HepG2 (cell line): ENCODE measurements around the gene SLC25A25. TPM values are rescaled to one million over a fixed set of nuclear protein-coding genes. Genes with fewer than 3 reads are reported as not detected.
A peak's percentile ranks its signal among the peaks of the same experiment; 100 is the strongest.

Experiments
- TAF15 ChIP-seq: fragments of 200-400 bp; formaldehyde crosslinking; IDR thresholded peaks from one replicate; pipeline ENCODE4 v1.6.1; 2018; ENCODE audit warnings: mild to moderate bottlenecking, low read depth, low read length; ENCODE audit not compliant: poor library complexity, severe bottlenecking
- ZBTB25 ChIP-seq: IDR thresholded peaks from 2 replicates; pipeline ENCODE4 v1.6.1; 2018; ENCODE audit warnings: missing genetic modification reagents
- ZFP37 ChIP-seq: sonication (generic); formaldehyde crosslinking; IDR thresholded peaks from 2 replicates; pipeline ENCODE4 v1.4.0; 2020; ENCODE audit warnings: missing genetic modification reagents, borderline replicate concordance
- ZNF142 ChIP-seq: sonication (generic); formaldehyde crosslinking; IDR thresholded peaks from 2 replicates; pipeline ENCODE4 v1.4.0; 2020; ENCODE audit warnings: missing genetic modification reagents
- ZNF281 ChIP-seq: sonication (generic); formaldehyde crosslinking; IDR thresholded peaks from 2 replicates; pipeline ENCODE4 v1.4.0; 2020; ENCODE audit warnings: missing genetic modification reagents, borderline replicate concordance
- ZNF318 ChIP-seq: sonication (generic); formaldehyde crosslinking; IDR thresholded peaks from 2 replicates; pipeline ENCODE4 v1.4.0; 2020; ENCODE audit warnings: mild to moderate bottlenecking, missing genetic modification reagents
- ZNF816 ChIP-seq: sonication (generic); formaldehyde crosslinking; IDR thresholded peaks from 2 replicates; pipeline ENCODE4 v1.8.0; 2022; ENCODE audit warnings: missing genetic modification reagents, mild to moderate bottlenecking, borderline replicate concordance
- ZSCAN9 ChIP-seq: IDR thresholded peaks from 2 replicates; pipeline ENCODE4 v1.6.1; 2016; ENCODE audit warnings: borderline replicate concordance
- polyA plus RNA-seq, 8 experiments: library from polyadenylated mRNA; depleted of rRNA in 3 of 8; stranded (reverse) in 7 of 8; unstranded in 1 of 8; fragments of >200 nt; fragmentation: Illumina TruSeq in 4 of 8; extraction: Trizol in 4 of 8; gene quantifications; 2 replicates each; pipeline versions ENCODE4 v1.2.1 to v1.2.3, GENCODE V29; 2011 to 2016; ENCODE audit warnings: low read depth in 4 of 8, missing spikeins in 1 of 8, mixed read lengths in 1 of 8; ENCODE audit not compliant: insufficient read depth in 1 of 8
- total RNA-seq, 5 experiments: library from RNA; depleted of rRNA; stranded (reverse); fragments of >200 nt; fragmentation: Illumina TruSeq; extraction: Trizol; gene quantifications; 2 replicates each; pipeline ENCODE4 v1.2.3, GENCODE V29; 2016; ENCODE audit warnings: low read depth in 1 of 5

SLC25A25 gene
- total and polyA plus RNA-seq, 2 of the 13 experiments (the other 11 are each of a cell fraction or from before 2014, with no cell fraction given), result 10.5 to 24.8 TPM

- peak; percentile 40; the same call in 1 of the 2 replicates for TF ChIP-seq ZNF281 (CRISPR knock-in tag)
- no peak for TF ChIP-seq TAF15
- TF ChIP-seq ZNF816, result peak; percentile 60; the same call in 1 of the 2 replicates
- peak; percentile 90 for TF ChIP-seq ZNF142 (CRISPR knock-in tag)
- 0 out of 2 replicates have a peak, but pooled peaks have one; percentile 51 for TF ChIP-seq ZFP37 (CRISPR knock-in tag)
- TF ChIP-seq ZNF318 (CRISPR knock-in tag), result peak; percentile 90
- TF ChIP-seq ZBTB25 (CRISPR knock-in tag), result peak; percentile 71; the same call in 1 of the 2 replicates
- TF ChIP-seq ZSCAN9 (CRISPR knock-in tag), result peak; percentile 93
Measured at GRCh38 chr9:128115187-128116103, 47.4 kb downstream of the SLC25A25 start (continued).
